Keratinocyte (primary cell): ENCODE results near the gene ADPRH. TPM values are rescaled to one million over a fixed set of nuclear protein-coding genes. Genes with fewer than 3 reads are reported as not detected.

ENCODE experiments used
- DNase-seq: peaks from one replicate; pipeline ENCODE4 v3.0.0-alpha.2; 2011; ENCODE audit warnings: low read depth, missing footprints, low spot score
- FAIRE-seq: peaks from 2 replicates; lab custom pipeline; 2011; peaks lifted over from hg19 to GRCh38; lab: Jason Lieb, UNC
- H2AFZ ChIP-seq: 2 replicates; pipeline ENCODE4 v1.6.0; 2012; ENCODE audit warnings: low read length, control low read depth, inconsistent platforms; ENCODE audit not compliant: control insufficient read depth
- H3K27ac ChIP-seq: 2 replicates; pipeline ENCODE4 v1.5.1; 2011; ENCODE audit warnings: low read length; ENCODE audit not compliant: control insufficient read depth, insufficient read depth
- H3K27me3 ChIP-seq: 3 replicates; pipeline ENCODE4 v1.6.0; 2011; ENCODE audit warnings: low read length; ENCODE audit not compliant: control insufficient read depth, insufficient read depth; ENCODE audit errors: extremely low read depth
- H3K36me3 ChIP-seq, 2 experiments: 2 replicates in 1 of 2; 3 replicates in 1 of 2; pipeline ENCODE4 v1.5.1; 2011; ENCODE audit warnings: low read length in 2 of 2, mild to moderate bottlenecking in 1 of 2; ENCODE audit not compliant: control insufficient read depth in 2 of 2, insufficient read depth in 2 of 2; ENCODE audit errors: extremely low read depth in 1 of 2
- H3K4me1 ChIP-seq: 3 replicates; pipeline ENCODE4 v1.5.1; 2011; ENCODE audit warnings: low read length; ENCODE audit not compliant: control insufficient read depth, insufficient read depth; ENCODE audit errors: extremely low read depth
- H3K4me2 ChIP-seq: 3 replicates; pipeline ENCODE4 v1.6.0; 2011; ENCODE audit warnings: low read depth, low read length; ENCODE audit not compliant: control insufficient read depth, insufficient read depth; ENCODE audit errors: extremely low read depth
- H3K4me3 ChIP-seq, 3 experiments: fragments of 200-600 bp in 1 of 3; sonication (generic) in 1 of 3; 2 replicates in 2 of 3; 3 replicates in 1 of 3; pipeline ENCODE4 v1.5.1; 2011 to 2016; ENCODE audit warnings: low read length in 3 of 3, mild to moderate bottlenecking in 3 of 3, control low read depth in 2 of 3, inconsistent platforms in 1 of 3, low read depth in 1 of 3, mixed read lengths in 1 of 3, mixed run types in 1 of 3, moderate library complexity in 1 of 3; ENCODE audit not compliant: control insufficient read depth in 2 of 3, insufficient read depth in 2 of 3; ENCODE audit errors: extremely low read depth in 1 of 3
- H3K79me2 ChIP-seq: 2 replicates; pipeline ENCODE4 v1.6.0; 2012; ENCODE audit warnings: low read length; ENCODE audit not compliant: control insufficient read depth, insufficient read depth
- H3K9ac ChIP-seq: 3 replicates; pipeline ENCODE4 v1.6.0; 2011; ENCODE audit warnings: low read length; ENCODE audit not compliant: control insufficient read depth, insufficient read depth; ENCODE audit errors: extremely low read depth
- H3K9me1 ChIP-seq: 3 replicates; pipeline ENCODE4 v1.6.0; 2011; ENCODE audit warnings: low read length; ENCODE audit not compliant: control insufficient read depth, insufficient read depth; ENCODE audit errors: extremely low read depth
- H3K9me3 ChIP-seq: 2 replicates; pipeline ENCODE4 v1.5.1; 2012; ENCODE audit warnings: low read depth, low read length; ENCODE audit not compliant: control insufficient read depth
- H4K20me1 ChIP-seq: 3 replicates; pipeline ENCODE4 v1.6.0; 2011; ENCODE audit warnings: low read length; ENCODE audit not compliant: control insufficient read depth, insufficient read depth; ENCODE audit errors: extremely low read depth
- CTCF ChIP-seq, 3 experiments: IDR thresholded peaks in 1 of 3; conservative IDR thresholded peaks in 1 of 3; optimal IDR thresholded peaks in 1 of 3; 2 replicates in 2 of 3; 3 replicates in 1 of 3; pipeline versions ENCODE3 to v1.5.1; 2011; ENCODE audit warnings: low read length in 3 of 3, mild to moderate bottlenecking in 3 of 3, moderate library complexity in 2 of 3, control low read depth in 1 of 3, inconsistent platforms in 1 of 3; ENCODE audit not compliant: insufficient read depth in 2 of 3; ENCODE audit errors: extremely low read depth in 1 of 3
- EZH2 ChIP-seq: IDR thresholded peaks from one replicate; pipeline ENCODE4 v1.6.1; 2012; ENCODE audit warnings: inconsistent platforms, mild to moderate bottlenecking, low read length, moderate library complexity
- dilution Hi-C: fragments of 300-500 bp; cut with MboI; formaldehyde crosslinking; loops from one replicate; pipeline ENCODE4 v1.7.0; 2020; ENCODE audit warnings: low sequenced_read_pairs; ENCODE audit not compliant: extremely low pct_ligation_motif_present
- polyA plus RNA-seq, 5 experiments: library from polyadenylated mRNA; depleted of rRNA in 3 of 5; stranded (reverse) in 3 of 5; stranded (forward) in 1 of 5; unstranded in 1 of 5; fragments of >200 nt; gene quantifications; 1 replicate in 1 of 5; 2 replicates in 3 of 5; 3 replicates in 1 of 5; pipeline versions ENCODE4 v1.2.1 to v1.2.3, GENCODE V29; 2011 to 2012; ENCODE audit warnings: missing spikeins in 2 of 5, low read depth in 1 of 5, low replicate concordance in 1 of 5

ADPRH gene
- polyA plus RNA-seq, 1 donor (not counting 4 experiments of a cell fraction or from before 2014, with no cell fraction given) = 0.39 TPM

DNA sequence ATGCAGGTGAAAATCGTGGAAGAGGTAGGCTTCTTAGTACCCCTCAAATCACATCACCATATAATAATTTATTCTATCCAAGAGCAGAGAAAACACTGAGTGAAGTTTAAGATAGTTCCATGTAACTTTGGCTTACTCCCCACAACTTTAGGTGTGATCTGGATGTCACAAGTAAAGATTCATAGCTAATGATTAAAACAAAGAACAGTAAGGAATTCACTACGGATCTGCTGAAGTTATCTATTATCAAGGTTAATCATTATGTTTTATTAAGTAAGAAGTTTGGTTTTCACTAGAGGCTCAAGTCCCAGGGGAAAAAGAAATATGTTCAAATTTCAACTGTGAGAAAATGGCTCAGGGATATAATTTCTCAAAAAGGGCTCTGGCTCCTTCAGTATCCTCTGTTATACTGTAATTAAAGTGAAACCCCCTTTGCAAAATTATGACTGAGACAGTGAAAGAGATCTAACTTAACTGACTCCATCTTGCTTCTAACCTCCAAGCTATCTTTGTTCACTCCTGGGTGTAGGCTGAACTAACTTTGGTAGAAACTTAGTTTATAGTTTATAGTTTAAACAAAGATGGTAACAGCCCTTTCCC is 37.0 kb upstream of the ADPRH start:
- Histone ChIP-seq H3K79me2 (no peaks in the 10 kb centered on the region), H4K20me1 (no peaks in the 10 kb centered on the region), H3K9me1 (no peaks in the 10 kb centered on the region), H3K9ac (no peak overlapping the region), H3K9me3 (no peaks in the 10 kb centered on the region), H2AFZ (no peak overlapping the region), H3K4me2 (no peak overlapping the region), H3K27ac (no peak overlapping the region), H3K27me3 (no peaks in the 10 kb centered on the region), H3K36me3 (no peaks in the 10 kb centered on the region), H3K4me3 (no peak overlapping the region), H3K4me1 (no peaks in the 10 kb centered on the region)
- dilution Hi-C loops = no loop called here
- DNase-seq = no peak
- TF ChIP-seq CTCF (optimal IDR thresholded peaks at IDR 0.05 in 1 of 3, IDR thresholded peaks at IDR 0.05 in 1 of 3, conservative IDR thresholded peaks at IDR 0.05 in 1 of 3; ENCODE audit: extremely low read depth in 1 of 3, insufficient read depth in 2 of 3, low read length in 3 of 3) (no peak), EZH2 (no peak)
- no peak for FAIRE-seq

GRCh38 chr3:119543147-119543546 is 36.1 kb upstream of the ADPRH start:
- Histone ChIP-seq H3K4me2 (no peak overlapping the region), H3K27me3 (no peaks in the 10 kb centered on the region), H3K36me3 (no peaks in the 10 kb centered on the region), H3K9me3 (no peaks in the 10 kb centered on the region), H3K79me2 (no peaks in the 10 kb centered on the region), H3K27ac (no peak overlapping the region), H4K20me1 (no peaks in the 10 kb centered on the region), H3K4me1 (no peaks in the 10 kb centered on the region), H2AFZ (no peak overlapping the region), H3K9me1 (no peaks in the 10 kb centered on the region), H3K9ac (no peak overlapping the region), H3K4me3 (no peak overlapping the region)
- TF ChIP-seq EZH2 (no peak), CTCF (optimal IDR thresholded peaks at IDR 0.05 in 1 of 3, IDR thresholded peaks at IDR 0.05 in 1 of 3, conservative IDR thresholded peaks at IDR 0.05 in 1 of 3; ENCODE audit: extremely low read depth in 1 of 3, insufficient read depth in 2 of 3, low read length in 3 of 3) (no peak)
- dilution Hi-C loops = no loop called here
- no peak for DNase-seq
- no peak for FAIRE-seq
